ENCODE measurements around the gene KCNA4.
"Not testable (repeated sequence)": the region's sequence is repeated elsewhere in the genome, so short reads cannot be mapped to it uniquely, and the experiment has no call there.

KCNA4 gene

DNA sequence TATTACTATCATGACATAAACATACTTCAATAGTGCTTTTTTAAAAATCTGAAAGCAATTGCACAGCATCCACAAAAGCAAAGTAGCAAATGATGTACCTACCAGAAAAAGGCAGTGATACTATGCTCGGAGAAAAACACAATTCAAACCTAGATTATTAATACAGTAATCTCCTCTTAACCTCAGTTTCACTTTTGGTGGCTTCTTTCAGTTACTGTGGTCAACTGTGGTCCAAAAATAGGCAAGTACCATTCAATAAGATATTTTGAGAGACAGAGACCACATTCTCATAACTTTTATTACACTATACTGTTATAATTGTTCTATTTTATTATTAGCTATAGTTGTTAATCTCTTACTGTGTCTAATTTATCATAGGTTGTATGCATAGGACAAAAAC, 20.8 kb downstream of the KCNA4 start:
- no peak for FAIRE-seq

DNA sequence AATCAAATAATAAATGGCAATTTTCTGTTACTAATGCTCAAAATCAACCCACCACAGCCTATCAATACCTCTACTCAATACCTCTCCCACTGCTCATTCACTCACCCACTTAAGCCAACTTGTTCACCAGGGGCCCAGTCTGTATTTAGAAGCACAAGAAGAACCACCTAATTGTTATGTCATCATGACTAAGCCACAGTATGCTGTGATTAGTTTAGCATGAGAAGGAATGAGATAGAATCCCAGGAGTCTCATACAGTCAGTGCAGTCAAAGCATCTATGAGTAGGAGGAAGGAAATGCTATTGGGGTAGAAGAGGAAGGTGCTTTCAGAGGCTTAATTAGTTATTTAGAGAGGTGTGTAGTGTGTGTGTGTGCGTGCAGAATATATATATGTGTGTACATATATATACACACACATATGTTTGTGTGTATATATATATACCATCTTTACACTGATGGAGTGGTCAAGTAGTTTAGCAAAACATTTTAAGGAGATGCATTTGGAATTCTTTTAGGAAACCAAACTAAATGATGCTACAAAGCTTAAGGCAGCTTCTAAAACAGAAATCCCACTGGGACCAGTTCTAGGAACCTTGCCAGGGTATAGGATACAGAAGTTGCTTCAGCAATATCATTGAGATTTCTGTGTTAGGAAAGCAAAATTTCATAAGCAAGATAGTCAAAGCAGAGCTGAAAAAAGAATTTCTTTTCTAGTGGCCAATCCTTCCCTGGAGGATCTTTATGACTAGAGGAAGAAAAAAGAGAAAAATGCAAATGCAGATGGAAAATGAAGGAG, 27.5 kb downstream of the KCNA4 start:
- no peak for FAIRE-seq

- FAIRE-seq, result no peak
Measured at GRCh38 chr11:29985248-29985647, 31.6 kb downstream of the KCNA4 start.

- FAIRE-seq, result no peak
Measured at GRCh38 chr11:29984544-29984943, 32.3 kb downstream of the KCNA4 start.

- FAIRE-seq, result no peak
Measured at GRCh38 chr11:29978549-29978948, 38.3 kb downstream of the KCNA4 start.

DNA sequence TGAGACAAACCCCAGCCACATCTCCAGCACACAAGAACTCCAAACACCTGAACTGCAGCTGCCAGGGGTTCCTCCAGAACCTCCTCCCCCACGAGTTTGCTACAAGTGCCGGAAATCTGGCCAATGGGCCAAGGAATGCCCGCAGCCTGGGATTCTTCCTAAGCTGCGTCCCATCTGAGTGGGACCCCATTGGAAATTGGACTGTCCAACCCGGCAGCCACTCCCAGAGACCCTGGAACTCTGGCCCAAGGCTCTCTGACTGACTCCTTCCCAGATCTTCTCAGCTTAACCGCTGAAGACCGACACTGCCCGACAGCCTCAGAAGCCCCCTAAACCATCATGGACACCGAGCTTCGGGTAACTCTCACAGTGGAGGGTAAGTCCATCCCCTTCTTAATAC, 41.2 kb downstream of the KCNA4 start:
- FAIRE-seq, result not testable (repeated sequence)

DNA sequence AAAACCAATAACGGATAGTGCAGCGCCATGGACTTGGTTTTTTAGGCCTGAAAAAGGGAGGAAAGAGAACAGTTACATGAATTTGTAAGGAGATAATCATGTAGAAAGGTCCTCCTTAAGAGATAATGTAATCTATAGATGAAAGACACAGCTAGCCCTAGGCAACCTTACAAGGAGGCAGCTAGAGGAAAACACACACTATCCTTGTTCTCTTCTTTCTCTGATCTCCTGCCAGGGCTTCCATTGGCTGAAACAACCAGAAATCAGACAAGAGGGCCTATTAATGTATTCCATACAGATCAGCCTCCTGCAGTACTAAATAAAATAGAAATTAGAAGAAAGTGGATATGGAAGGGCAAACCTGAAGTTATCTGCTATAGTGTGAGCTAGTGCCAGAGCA, 53.0 kb downstream of the KCNA4 start:
- no peak for FAIRE-seq

DNA sequence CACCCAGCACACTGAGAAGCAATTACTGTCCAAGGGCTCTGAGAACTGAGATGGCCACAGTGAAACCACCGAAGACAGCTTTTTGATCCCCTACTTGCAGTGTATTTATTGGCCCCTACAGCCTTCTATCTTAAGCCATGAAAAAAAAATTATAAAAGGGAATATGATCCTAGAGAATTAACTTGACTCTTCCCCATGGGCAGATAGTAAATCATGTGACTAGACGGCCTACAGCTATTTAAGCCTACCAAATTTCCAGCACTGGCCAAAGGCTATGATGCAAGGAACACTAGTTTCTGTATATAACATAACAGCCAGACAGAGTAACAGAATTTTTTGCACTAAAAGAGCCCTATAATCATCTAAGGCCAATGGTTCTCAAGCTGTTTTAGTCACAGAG, 53.8 kb downstream of the KCNA4 start:
- no peak for FAIRE-seq

GRCh38 chr11:29962243-29962642, 54.6 kb downstream of the KCNA4 start:
- no peak for FAIRE-seq
